ENCODE data around the gene FOXN3. TPM values are rescaled to one million over a fixed set of nuclear protein-coding genes. Genes with fewer than 3 reads are reported as not detected.
"Not testable (repeated sequence)": the region's sequence is repeated elsewhere in the genome, so short reads cannot be mapped to it uniquely, and the experiment has no call there.

Gene FOXN3
- total and polyA plus RNA-seq, 5 donors = 31.5 to 146 (median 119) TPM

GRCh38 chr14:89298056-89298834, 118.8 kb downstream of the FOXN3 start:
- Histone ChIP-seq H3K27me3 (ENCODE audit: control insufficient read depth, insufficient read depth) (no peaks in the 10 kb centered on the region), H3K27ac (ENCODE audit: low read length) (no peak overlapping the region), H3K4me3 (ENCODE audit: low read length) (no peak overlapping the region), H3K9me3 (ENCODE audit: control insufficient read depth, low read length) (no peaks in the 10 kb centered on the region), H3K4me1 (ENCODE audit: control insufficient read depth, insufficient read depth, low read length) (peaks cover 18% of the 10 kb centered on the region)
- WGBS = 88% methylated on average over 7 of the region's 7 CpGs
- intact Hi-C loops (cut with DNase I) = no loop called here
- ATAC-seq (no peak), DNase-seq (no peak)

GRCh38 chr14:89296281-89296745, 120.7 kb downstream of the FOXN3 start:
- Histone ChIP-seq H3K27ac (ENCODE audit: low read length) (no peak overlapping the region), H3K4me3 (ENCODE audit: low read length) (no peak overlapping the region), H3K4me1 (ENCODE audit: control insufficient read depth, insufficient read depth, low read length) (peaks cover 15% of the 10 kb centered on the region), H3K27me3 (ENCODE audit: control insufficient read depth, insufficient read depth) (no peaks in the 10 kb centered on the region), H3K9me3 (ENCODE audit: control insufficient read depth, low read length) (no peaks in the 10 kb centered on the region)
- DNase-seq = no peak
- intact Hi-C loops (cut with DNase I) = no loop called here
- WGBS = 94% methylated on average over 6 of the region's 6 CpGs
- ATAC-seq = no peak

GRCh38 chr14:89294872-89295271, 122.2 kb downstream of the FOXN3 start:
- ATAC-seq (no peak), DNase-seq (no peak)
- H3K27me3 ChIP-seq (ENCODE audit: control insufficient read depth, insufficient read depth) = no peaks in the 10 kb centered on the region
- 97% methylated on average over 6 of the region's 6 CpGs for WGBS
- intact Hi-C loops (cut with DNase I) = no loop called here
- H3K4me1 ChIP-seq (ENCODE audit: control insufficient read depth, insufficient read depth, low read length) = peaks cover 15% of the 10 kb centered on the region
- H3K27ac ChIP-seq (ENCODE audit: low read length) = no peak overlapping the region
- no peak overlapping the region for H3K4me3 ChIP-seq (ENCODE audit: low read length)
- H3K9me3 ChIP-seq (ENCODE audit: control insufficient read depth, low read length) = no peaks in the 10 kb centered on the region

GRCh38 chr14:89294469-89294868, 122.6 kb downstream of the FOXN3 start:
- DNase-seq; H3K9me3 ChIP-seq (ENCODE audit: control insufficient read depth, low read length); ATAC-seq; H3K27me3 ChIP-seq (ENCODE audit: control insufficient read depth, insufficient read depth); H3K4me3 ChIP-seq (ENCODE audit: low read length); H3K27ac ChIP-seq (ENCODE audit: low read length); intact Hi-C loops (cut with DNase I): not testable (repeated sequence)
- WGBS = 91% methylated on average over 4 of the region's 4 CpGs
- H3K4me1 ChIP-seq (ENCODE audit: control insufficient read depth, insufficient read depth, low read length) = peaks cover 15% of the 10 kb centered on the region

GRCh38 chr14:89294060-89294459, 123.0 kb downstream of the FOXN3 start:
- Histone ChIP-seq H3K4me3 (ENCODE audit: low read length) (no peak overlapping the region), H3K9me3 (ENCODE audit: control insufficient read depth, low read length) (no peaks in the 10 kb centered on the region), H3K27ac (ENCODE audit: low read length) (peak overlapping the region; percentile 50), H3K4me1 (ENCODE audit: control insufficient read depth, insufficient read depth, low read length) (peaks cover 15% of the 10 kb centered on the region), H3K27me3 (ENCODE audit: control insufficient read depth, insufficient read depth) (no peaks in the 10 kb centered on the region)
- peak; percentile 37 to 81 (median 74) for DNase-seq
- intact Hi-C loops (cut with DNase I) = no loop called here
- peak; percentile 76 to 89 for ATAC-seq
- WGBS = 73% methylated on average over 7 of the region's 7 CpGs

- intact Hi-C loops (cut with DNase I) = no loop called here
- Histone ChIP-seq H3K27me3 (ENCODE audit: control insufficient read depth, insufficient read depth) (no peaks in the 10 kb centered on the region), H3K9me3 (ENCODE audit: control insufficient read depth, low read length) (no peaks in the 10 kb centered on the region), H3K4me1 (ENCODE audit: control insufficient read depth, insufficient read depth, low read length) (peaks cover 15% of the 10 kb centered on the region), H3K27ac (ENCODE audit: low read length) (peak overlapping the region; percentile 50), H3K4me3 (ENCODE audit: low read length) (no peak overlapping the region)
- DNase-seq (no peak), ATAC-seq (peak in 1 of 2 donors; percentile 14)
- WGBS = 67% methylated on average over 6 of the region's 6 CpGs
These were observed 123.6 kb downstream of the FOXN3 start for GRCh38 chr14:89293314-89293916.

- Histone ChIP-seq H3K4me1 (ENCODE audit: control insufficient read depth, insufficient read depth, low read length) (peaks cover 15% of the 10 kb centered on the region), H3K27ac (ENCODE audit: low read length) (no peak overlapping the region), H3K27me3 (ENCODE audit: control insufficient read depth, insufficient read depth) (no peaks in the 10 kb centered on the region), H3K4me3 (ENCODE audit: low read length) (no peak overlapping the region), H3K9me3 (ENCODE audit: control insufficient read depth, low read length) (no peaks in the 10 kb centered on the region)
- no peak for DNase-seq
- 74% methylated on average over 13 of the region's 13 CpGs for WGBS
- ATAC-seq = peak; percentile 33 to 35
- intact Hi-C loops (cut with DNase I) = no loop called here
These were observed 124.3 kb downstream of the FOXN3 start for GRCh38 chr14:89292579-89293313.

- WGBS = 71% methylated on average over 9 of the region's 9 CpGs
- no peaks in the 10 kb centered on the region for H3K9me3 ChIP-seq (ENCODE audit: control insufficient read depth, low read length)
- intact Hi-C loops (cut with DNase I) = no loop called here
- DNase-seq (no peak), ATAC-seq (no peak)
- no peaks in the 10 kb centered on the region for H3K27me3 ChIP-seq (ENCODE audit: control insufficient read depth, insufficient read depth)
- H3K4me3 ChIP-seq (ENCODE audit: low read length) = no peak overlapping the region
- H3K27ac ChIP-seq (ENCODE audit: low read length) = no peak overlapping the region
- H3K4me1 ChIP-seq (ENCODE audit: control insufficient read depth, insufficient read depth, low read length) = peaks cover 15% of the 10 kb centered on the region
These were observed 125.6 kb downstream of the FOXN3 start for GRCh38 chr14:89291351-89291940.

GRCh38 chr14:89290813-89291212, 126.2 kb downstream of the FOXN3 start:
- no peaks in the 10 kb centered on the region for H3K9me3 ChIP-seq (ENCODE audit: control insufficient read depth, low read length)
- no peak overlapping the region for H3K4me3 ChIP-seq (ENCODE audit: low read length)
- ATAC-seq (no peak), DNase-seq (no peak)
- H3K27me3 ChIP-seq (ENCODE audit: control insufficient read depth, insufficient read depth) = no peaks in the 10 kb centered on the region
- H3K27ac ChIP-seq (ENCODE audit: low read length) = no peak overlapping the region
- H3K4me1 ChIP-seq (ENCODE audit: control insufficient read depth, insufficient read depth, low read length) = peaks cover 15% of the 10 kb centered on the region
- intact Hi-C loops (cut with DNase I) = no loop called here
- 87% methylated on average over 8 of the region's 8 CpGs for WGBS

- H3K27me3 ChIP-seq (ENCODE audit: control insufficient read depth, insufficient read depth) = no peaks in the 10 kb centered on the region
- H3K4me3 ChIP-seq (ENCODE audit: low read length) = no peak overlapping the region
- no peak overlapping the region for H3K27ac ChIP-seq (ENCODE audit: low read length)
- ATAC-seq (no peak), DNase-seq (no peak)
- intact Hi-C loops (cut with DNase I) = no loop called here
- peaks cover 15% of the 10 kb centered on the region for H3K4me1 ChIP-seq (ENCODE audit: control insufficient read depth, insufficient read depth, low read length)
- no peaks in the 10 kb centered on the region for H3K9me3 ChIP-seq (ENCODE audit: control insufficient read depth, low read length)
- WGBS = 64% methylated on average over 5 of the region's 5 CpGs
These were observed 127.6 kb downstream of the FOXN3 start for GRCh38 chr14:89289477-89289876.

GRCh38 chr14:89288114-89288513, 128.9 kb downstream of the FOXN3 start:
- Histone ChIP-seq H3K9me3 (ENCODE audit: control insufficient read depth, low read length) (no peaks in the 10 kb centered on the region), H3K4me3 (ENCODE audit: low read length) (no peak overlapping the region), H3K27me3 (ENCODE audit: control insufficient read depth, insufficient read depth) (no peaks in the 10 kb centered on the region), H3K4me1 (ENCODE audit: control insufficient read depth, insufficient read depth, low read length) (peaks cover 4% of the 10 kb centered on the region), H3K27ac (ENCODE audit: low read length) (no peak overlapping the region)
- 98% methylated on average over 3 of the region's 3 CpGs for WGBS
- intact Hi-C loops (cut with DNase I) = no loop called here
- ATAC-seq = no peak
- DNase-seq = no peak

Data from right cardiac atrium (tissue), 5 donors.